ENCODE measurements around the gene SLC34A1.
"Not testable (repeated sequence)": the region's sequence is repeated elsewhere in the genome, so short reads cannot be mapped to it uniquely, and the experiment has no call there.

The SLC34A1 gene

DNA sequence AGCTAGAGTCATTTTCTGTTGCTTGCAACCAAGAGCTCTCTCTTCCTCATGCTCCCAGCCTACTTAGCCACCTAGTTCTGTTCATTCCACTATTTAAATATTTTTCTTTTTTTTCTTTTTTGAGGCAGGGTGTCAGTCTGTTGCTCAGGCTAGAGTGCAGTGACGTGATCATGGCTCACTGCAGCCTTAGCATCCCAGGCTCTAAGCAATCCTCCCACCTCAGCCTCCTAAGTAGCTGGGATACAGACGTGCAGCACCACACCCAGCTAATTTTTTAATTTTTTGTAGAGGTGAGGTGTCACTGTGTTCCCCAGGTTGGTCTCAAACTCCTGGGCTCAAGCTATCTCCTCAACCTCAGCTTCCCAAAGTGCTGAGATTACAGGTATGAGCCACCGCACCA is 30.2 kb downstream of the SLC34A1 start:
- no peak for DNase-seq

DNA sequence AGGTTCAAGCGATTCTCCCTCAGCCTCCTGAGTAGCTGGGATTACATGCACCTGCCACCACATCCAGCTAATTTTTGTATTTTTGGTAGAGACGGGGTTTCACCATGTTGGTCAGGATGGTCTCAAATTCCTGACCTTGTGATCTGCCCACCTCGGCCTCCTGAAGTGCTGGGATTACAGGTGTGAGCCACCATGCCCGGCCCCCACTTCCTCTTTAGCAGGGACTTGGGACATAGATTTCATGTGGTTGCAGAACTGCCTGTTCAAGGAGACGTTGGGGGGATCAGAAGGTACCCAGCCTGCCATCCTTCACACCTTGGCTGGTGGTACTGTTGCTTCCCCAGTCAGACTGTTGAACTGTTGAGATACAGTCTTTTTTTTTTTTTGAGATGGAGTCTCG is 32.8 kb downstream of the SLC34A1 start:
- DNase-seq: not testable (repeated sequence)

DNA sequence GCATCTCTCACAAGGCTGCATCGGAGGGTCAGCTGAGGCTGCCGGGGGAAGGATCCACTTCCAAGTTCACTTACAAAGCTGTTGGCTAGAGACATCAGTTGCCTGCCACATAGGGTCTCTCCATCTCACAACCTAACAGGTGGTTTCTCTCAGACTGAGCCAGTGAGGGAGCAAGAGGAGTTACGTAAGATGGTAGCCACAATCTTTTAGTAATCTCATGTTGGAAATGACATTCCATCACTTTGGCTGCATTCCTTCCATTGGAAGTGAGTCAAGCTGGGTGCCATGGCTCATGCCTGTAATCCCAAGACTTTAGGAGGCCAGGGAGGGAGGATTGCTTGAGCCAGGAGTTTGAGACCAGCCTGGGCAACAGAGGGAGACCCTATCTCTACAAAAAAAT is 34.8 kb downstream of the SLC34A1 start:
- DNase-seq: no peak

DNA sequence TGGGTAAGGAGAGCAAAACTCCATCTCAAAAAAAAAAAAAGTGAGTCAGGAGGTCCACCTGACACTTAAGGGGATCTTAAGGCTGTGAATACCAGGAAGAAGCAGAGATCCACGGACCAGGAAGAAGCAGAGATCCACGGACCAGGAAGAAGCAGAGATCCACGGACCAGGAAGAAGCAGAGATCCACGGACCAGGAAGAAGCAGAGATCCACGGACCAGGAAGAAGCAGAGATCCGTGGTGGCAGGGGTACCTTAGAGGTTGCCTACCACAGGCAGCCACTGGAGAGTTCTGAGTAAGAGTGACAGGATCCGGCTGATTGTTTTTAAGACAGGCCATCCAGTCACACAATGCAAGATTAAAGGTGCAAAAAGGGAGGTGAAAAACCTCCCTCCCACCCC is 36.2 kb downstream of the SLC34A1 start:
- not testable (repeated sequence) for DNase-seq

DNA sequence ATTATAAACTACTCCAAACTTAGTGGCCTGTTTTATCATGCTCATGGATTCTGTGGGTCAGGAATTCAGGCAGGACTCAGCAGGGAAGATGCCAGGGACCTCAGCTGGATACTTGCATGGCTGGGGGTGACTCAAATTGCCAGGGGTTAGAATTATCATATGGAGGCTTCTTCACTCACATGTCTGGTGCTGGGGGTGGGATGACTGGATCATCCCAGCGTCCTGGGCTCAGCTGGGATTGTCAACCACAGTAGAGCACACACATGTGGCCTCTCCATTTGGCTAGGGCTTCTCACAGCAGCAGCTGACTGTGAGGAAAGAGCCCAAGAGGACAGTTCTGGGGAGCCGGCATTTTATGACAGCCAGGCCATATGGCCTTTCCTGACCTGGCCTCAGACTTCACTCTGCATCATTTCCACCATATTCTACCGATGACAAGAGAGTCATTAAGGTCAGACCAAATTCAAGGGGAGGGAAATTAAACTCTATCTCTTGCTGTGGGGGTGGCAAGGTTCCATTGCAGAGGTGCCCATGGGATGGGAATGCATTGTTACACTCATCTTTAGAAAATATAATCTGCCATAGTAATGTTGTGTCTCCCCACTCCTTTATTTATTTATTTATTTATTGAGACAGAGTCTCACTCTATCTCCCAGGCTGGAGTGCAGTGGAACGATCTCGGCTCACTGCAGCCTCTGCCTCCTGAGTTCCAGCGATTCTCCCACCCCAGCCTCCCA is 37.0 kb downstream of the SLC34A1 start:
- no peak for DNase-seq

DNA sequence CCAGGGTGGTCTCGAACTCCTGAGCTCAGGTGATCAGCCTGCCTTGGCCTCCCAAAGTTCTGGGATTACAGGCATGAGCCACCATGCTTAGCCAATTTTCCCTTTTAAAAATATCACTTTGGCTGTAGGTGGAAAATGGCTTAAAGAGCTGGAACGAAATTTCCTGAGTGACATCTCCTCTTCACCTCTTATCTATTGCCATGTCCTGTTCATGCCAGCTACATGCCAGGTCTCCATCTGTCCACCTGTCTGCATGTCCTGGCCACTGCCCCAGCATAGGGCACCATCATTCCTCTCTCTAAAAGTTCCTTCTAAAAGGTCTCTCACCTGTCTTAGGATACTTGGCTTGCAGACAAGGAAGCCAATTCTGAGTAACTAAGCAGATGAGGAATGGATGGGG is 39.4 kb downstream of the SLC34A1 start:
- no peak for DNase-seq

DNA sequence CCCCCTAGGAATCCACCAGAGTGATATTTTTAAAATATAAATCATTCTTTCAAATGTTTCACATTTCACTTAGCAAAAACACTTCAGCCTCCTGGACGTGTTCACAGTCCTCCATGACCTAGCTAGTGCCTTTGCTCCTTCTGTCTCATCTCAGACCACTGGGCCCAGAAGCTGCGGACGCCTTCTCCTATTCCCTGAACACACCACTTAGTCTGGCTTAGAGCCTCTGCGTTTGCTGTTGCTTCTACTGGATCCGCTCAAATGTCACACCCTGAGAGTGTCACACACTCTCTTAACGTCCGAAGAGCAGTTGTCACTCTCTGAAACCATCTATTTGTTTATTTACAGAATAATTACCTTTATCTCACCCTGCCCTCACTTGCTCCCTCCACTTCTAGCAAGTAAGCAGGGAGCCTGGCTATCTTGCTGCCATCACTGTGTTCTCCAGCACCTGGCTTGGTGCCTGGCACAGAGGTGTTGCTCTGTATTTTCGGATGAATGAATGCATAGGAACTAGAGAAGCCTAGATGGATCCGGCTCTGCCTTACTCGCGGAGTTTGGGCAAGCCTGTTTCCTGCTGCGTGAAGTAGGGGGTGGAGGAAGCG is 41.1 kb downstream of the SLC34A1 start:
- DNase-seq: no peak

DNA sequence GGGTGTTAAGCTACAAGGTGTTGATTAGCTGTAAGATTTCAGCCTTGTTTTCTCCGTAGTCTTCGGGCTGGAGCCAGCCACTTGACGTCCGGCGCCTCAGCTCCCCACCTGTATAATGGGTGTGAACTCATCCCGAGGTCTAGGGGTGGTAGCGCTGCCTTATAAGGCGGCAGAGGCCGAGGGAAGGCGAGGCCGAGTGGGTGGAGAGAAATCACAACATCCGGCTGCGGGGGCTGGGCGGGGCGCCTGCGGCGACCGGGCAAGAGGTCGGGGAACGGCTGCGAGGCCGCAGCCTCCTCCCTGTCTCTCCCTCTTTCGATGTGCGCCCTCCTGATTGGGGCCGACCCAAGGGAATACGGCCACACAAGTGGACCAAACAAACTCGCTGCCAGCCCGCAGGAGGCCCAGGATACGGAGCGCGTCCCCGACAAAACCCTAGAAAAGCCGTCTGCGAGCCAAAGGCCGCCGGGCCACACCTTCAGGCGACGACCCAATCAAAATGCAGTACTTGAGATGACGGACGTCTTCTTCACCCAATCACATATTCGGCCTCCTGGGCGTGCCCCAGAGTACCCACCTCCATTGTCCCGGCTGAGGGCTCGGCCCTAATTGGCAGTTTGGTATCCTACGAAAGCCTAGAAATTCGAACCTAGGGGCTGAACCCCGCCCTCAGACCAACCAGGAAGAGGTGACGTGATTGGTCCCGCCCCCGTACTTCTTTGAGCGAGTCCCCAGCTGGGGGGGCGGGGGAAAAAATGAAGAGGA is 41.7 kb downstream of the SLC34A1 start:
- peak; percentile 100 for DNase-seq

DNA sequence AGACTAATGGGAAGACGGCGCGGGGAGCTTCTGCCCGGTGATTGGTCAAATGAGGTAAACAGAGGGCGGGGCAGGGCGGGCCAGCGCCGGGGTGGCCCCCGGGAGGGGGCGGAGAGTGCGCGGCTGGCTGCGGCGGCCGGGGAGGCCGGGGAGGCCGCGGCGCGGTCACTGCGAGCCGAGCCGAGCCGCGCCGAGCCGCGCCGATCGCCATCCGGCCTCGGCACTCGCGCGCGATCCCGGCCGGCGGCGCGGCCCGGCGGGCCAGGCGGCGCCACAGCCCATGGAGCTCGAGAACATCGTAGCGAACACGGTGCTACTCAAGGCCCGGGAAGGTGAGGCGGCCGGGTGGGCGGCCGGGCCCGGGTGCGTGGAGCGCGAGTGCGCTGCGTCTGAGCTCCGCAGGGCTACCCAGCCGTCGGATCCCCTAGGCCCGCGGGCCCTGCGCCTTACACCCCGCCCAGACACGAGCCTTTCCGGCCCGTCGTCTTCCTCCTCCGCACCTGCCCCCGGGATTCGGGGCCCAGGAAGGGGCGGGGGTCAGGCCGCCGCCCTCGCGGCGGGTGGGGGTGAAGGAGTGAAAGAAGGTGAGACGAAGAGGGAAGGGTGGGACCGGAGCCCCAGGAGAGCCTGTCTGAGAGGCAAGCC is 42.5 kb downstream of the SLC34A1 start, which contains the start of gene GRK6:
GRK6 (plus strand) TSS at position 111 of the 645 bp plus-strand sequence; CDS start at position 281, 170 bp downstream.
- DNase-seq: peak; percentile 62

DNA sequence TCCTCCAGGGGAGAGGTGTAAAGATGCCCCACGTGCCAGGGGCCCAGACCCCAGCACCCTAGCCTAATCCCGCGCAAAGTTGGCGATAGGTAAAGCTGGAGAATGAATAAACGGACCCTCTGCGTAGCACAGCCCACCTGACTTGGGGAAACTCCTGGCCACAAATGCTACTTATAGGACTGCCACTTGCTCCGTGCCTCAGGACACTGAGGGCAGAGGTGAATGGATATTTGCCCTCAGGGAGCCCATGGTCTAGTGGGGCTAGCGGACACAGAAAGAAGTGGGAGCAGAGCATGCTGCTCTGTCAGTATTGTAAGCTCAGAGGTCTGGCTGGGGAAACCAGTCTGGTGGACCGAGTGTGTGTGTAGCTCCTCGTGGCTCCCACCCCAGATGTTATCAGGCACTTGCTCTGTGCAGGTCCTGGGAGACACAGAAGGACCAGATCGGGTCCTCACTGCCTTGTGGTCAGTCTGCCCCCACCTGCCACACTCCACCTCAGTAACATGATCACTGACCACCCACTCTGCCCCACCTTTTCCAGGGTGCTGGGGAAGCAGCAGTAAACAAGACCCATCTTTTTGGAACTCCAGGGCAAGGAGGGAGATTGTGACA is 43.1 kb downstream of the SLC34A1 start:
- peak; percentile 61 for DNase-seq

DNA sequence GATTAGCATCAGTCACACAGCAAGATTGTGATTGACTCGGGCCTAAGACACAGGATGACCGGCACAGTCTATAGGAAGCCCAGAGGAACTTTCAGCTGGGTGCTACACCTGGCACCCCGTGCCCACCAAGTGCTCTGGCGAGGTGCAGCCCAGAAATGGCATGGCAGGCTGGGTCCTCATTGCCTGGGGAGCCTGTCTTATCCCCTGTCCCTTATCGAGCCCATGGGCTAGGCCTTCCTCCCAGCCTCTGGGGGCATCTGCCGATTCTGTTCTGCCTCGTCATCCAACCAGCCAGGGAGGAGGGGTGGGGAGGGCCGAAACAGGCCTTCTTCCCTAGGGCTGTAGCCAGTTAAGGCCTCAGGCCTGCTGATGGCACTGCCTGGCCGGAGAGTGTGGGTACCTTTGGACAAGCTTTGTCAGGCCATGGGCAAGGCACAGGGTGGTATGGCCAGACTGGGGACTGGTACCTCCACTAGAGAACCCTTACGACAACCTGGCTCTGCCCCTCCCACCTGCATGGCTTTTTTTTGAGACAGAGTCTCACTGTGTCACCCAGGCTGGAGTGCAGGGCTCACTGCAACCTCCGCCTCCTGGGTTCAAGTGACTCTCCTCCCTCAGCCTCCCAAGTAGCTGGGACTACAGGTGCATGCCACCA is 43.8 kb downstream of the SLC34A1 start:
- peak; percentile 87 for DNase-seq

DNA sequence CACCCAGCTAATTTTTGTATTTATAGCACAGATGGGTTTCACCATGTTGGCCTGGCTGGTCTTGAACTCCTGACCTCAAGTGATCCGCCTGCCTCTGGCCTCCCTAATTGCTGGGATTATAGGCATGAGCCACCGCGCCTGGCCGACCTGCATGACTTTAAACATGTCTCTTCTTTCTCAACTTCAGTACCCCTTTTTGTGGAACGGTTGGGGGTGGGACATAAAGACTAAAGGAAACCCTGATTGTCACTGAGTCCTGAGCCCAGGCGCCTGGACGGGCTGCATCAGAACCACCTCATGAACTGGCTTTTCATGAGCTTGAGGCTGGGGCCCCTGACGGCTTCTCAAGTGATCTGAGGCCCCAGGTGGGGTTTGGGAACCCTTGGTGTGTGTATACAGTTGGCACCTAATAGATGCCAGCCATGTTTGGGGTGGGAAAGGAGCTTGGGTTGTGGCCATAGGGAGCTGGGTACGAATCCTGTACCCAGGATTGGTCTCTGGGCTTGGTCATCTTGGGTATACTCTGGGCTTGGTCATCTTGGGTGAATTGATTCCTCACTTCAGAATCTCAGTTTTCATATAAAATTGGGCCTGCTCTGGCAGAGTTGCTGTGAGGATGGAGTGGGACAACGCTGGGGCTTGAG is 44.5 kb downstream of the SLC34A1 start:
- DNase-seq: no peak

DNA sequence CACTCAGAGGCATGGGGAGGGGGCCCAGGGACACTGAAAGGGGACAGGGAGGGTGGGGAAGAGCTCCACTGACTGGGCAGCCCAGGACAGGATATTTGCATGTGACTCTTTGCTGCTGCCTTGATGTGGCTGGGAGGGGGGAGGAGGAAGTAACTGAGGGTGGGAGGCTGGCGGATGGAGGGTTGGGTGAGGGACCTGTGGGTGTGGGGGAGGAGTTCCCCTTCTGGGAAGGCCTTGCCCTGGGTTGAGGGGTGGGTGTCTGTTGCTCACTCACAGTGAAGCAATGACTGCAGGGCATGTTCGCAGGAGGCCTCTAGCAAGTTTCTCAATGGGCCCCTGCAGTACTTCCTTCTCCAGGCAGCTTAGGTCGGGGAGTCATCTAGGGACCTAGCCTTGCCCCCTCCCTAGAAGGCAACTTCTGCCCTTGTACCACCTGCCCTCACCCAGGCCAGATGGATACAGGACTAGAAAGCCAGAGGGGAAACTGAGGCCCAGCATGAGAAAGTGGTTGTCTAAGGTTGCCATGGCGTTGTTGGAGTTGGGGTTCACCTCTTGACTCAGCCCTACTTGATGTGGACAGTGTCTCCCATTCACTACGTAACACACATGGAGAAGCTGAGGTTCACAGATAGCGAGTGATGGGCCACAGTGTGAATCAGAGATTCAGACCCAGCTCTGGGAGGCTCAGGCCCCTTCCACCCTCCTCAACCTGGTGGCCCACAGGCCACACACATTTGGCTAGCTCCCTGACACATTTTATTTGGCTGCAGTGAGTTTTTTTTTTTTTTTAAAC is 45.2 kb downstream of the SLC34A1 start:
- peak; percentile 92 for DNase-seq

DNA sequence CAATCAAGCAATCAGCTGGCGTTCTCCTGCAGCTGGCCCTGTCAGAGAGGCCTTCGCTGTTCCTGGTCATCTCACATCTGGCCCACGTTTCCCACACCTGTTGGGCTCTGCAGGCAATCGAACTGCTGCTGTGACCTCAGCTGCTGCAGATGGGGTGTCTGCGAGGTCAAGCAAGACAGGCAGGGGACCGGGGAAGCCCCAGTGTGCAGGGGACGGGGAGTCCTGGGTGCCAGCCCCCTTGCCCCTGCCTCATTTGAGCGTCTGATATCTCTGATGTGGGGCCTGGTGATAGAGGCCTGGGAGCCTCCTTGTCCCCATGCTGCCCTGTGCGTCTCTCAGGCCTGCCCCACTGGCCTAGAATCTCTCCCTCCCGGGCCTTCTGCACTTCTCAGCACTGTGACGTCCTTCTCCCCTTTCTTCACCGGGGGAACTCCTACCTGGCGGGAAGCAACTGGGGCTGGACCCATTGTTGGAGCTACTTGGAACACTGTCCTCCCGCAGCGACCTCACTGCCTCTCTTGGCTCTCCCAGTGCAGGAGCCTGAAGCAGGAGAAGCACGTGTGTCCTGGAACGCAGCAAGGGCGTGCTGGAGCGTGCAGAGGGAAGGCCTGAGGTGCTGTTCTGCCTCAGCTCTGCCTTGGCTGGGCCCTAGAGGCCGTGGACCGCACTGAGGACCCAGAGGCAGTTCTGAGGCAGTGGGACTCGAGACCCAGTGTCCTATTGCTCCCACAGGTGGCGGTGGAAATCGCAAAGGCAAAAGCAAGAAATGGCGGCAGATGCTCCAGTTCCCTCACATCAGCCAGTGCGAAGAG is 46.1 kb downstream of the SLC34A1 start:
- DNase-seq: no peak

DNA sequence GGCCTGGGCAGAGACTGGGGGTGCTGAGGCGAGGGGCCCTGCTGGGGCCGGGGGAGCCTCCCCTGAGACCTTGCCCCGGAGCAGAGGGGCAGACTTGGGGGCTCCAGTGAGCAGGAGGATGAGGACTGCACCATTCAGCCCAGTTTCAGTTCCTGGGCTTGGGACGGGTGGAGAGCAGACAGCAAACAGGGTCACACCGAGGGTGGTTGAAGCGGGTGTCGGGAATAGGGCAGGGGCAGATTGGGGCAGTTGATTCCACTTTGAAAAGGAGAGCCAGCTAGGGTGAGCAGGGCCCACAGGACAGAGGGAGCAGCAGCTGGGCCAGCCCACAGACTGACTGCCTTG is 46.7 kb downstream of the SLC34A1 start:
- DNase-seq: no peak

DNA sequence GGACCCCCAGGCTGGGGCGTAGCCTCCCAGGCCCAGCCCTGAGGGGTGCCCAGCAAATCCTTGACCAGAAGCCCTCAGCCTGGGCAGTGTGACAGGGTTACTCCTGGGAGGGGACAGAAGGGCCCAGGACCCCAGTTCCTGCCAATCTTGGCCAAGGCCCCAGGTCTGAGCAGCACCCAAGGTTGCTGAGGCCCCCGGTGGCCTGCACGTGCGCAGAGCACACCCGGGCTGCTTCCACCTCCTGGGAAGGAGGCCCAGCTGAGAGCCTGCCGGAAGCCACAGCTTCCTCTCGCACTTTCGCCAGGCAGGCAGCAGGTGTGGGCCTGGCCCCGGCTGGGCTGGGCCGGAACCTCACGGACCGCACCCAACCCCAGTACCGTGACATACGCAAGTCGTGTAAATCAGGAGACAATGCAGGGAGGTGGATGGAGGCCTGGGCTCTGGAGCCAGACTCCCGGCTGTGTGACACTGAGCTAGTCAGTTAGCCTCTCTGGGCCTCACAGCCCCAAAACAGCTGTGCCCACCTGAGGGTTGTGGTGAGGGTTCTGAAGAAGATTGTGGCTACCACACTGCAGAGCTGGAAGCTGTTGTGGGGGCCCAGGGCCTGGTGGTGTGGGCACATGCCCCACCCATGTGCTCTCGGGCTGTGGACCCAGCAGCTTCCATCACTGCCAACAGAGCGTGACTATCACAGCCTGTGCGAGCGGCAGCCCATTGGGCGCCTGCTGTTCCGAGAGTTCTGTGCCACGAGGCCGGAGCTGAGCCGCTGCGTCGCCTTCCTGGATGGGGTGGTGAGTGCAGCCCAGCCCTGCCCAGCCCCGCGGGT is 47.3 kb downstream of the SLC34A1 start:
- no peak for DNase-seq

DNA sequence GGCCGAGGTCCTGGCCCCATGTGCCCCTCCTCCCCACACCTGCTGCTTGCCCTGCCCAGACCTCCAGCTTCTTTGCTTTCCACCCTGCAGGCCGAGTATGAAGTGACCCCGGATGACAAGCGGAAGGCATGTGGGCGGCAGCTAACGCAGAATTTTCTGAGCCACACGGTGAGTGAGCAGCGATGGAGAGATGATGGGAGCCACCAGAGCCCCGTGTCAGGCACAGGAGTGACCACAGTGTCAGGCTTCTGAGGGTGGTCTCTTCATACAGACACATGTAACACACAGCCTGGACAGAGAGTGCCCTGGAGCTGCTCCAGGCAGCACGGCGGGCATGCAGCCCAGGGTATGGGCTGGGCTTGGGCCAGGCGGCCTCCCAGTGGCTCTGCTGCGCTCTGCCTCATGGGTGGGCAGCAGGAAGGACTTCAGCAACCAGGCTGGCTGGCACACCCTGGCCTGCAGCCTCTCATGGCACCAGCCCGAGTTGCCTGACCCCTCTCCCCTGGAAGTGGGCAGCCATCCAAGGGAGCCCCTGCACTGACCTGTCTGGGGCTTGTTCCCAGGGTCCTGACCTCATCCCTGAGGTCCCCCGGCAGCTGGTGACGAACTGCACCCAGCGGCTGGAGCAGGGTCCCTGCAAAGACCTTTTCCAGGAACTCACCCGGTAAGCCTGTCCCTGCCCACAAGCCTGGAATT is 48.1 kb downstream of the SLC34A1 start:
- DNase-seq: no peak

DNA sequence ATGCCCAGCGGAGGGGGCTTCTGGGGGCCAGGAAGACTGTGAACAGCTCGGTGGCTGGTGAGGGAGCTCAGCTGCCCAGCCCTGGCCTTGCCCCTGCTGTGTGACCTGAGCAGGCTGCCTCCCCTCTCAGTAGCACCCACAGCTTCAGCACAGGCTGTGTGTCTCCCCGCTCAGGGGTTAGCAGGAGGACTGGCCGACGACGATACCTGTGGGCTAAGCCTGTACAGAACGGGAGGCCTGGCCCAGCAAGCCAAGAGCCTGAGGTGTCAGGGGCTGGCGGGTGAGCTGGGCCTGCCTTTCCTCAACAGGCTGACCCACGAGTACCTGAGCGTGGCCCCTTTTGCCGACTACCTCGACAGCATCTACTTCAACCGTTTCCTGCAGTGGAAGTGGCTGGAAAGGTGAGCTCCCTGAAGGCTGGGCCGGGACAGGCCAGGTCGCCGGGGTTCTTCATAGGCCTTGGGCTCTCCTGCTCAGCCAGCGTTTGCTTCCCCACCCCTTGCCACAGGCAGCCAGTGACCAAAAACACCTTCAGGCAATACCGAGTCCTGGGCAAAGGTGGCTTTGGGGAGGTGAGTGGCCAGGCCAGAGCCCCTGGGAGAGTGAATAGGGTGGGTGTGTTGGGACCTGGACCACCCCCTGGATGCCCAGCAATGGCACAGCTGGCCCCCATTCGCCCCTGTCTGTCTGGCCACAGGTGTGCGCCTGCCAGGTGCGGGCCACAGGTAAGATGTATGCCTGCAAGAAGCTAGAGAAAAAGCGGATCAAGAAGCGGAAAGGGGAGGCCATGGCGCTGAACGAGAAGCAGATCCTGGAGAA is 48.8 kb downstream of the SLC34A1 start:
- DNase-seq: no peak

Measured in OCI-M1 (cell line).